Measurements from ENCODE around the gene TULP1. TPM values are rescaled to one million over a fixed set of nuclear protein-coding genes. Genes with fewer than 3 reads are reported as not detected.

TULP1 gene
- total RNA-seq, 2 donors from 2014 or later: not detected

- H3K9me3 Mint-ChIP-seq: no peaks in the 10 kb centered on the region
- DNase-seq (ENCODE audit: low spot score in 2 of 2) (no peak), ATAC-seq (peak in 1 of 2 donors; percentile 1)
- no peak overlapping the region for H3K27ac Mint-ChIP-seq
- no peaks in the 10 kb centered on the region for H3K36me3 Mint-ChIP-seq
These were observed 32.5 kb downstream of the TULP1 start for GRCh38 chr6:35480176-35480575.

- Mint-ChIP-seq H3K27ac (peak overlapping the region in 1 of 2 donors; percentile 87), H3K9me3 (no peaks in the 10 kb centered on the region)
These were observed 34.4 kb downstream of the TULP1 start for GRCh38 chr6:35478259-35478658.

GRCh38 chr6:35477551-35478179 is 35.0 kb downstream of the TULP1 start:
- Mint-ChIP-seq H3K27ac (peak overlapping the region in 1 of 2 donors; percentile 87), H3K36me3 (no peaks in the 10 kb centered on the region), H3K9me3 (no peaks in the 10 kb centered on the region)
- DNase-seq (ENCODE audit: low spot score in 2 of 2) (no peak), ATAC-seq (no peak)

More at GRCh38 chr6:35478259-35478658, 34.4 kb downstream of the TULP1 start:
- no peaks in the 10 kb centered on the region for H3K36me3 Mint-ChIP-seq
- ATAC-seq: peak in 1 of 2 donors; percentile 1
- DNase-seq (ENCODE audit: low spot score in 2 of 2): no peak

GRCh38 chr6:35477028-35477427 is 35.7 kb downstream of the TULP1 start:
- ATAC-seq (no peak), DNase-seq (ENCODE audit: low spot score in 2 of 2) (no peak)
- Mint-ChIP-seq H3K27ac (no peak overlapping the region), H3K9me3 (no peaks in the 10 kb centered on the region), H3K36me3 (peaks cover 0 to 5% of the 10 kb centered on the region in 2 donors)

- Mint-ChIP-seq H3K36me3 (peaks cover under 1 to 9% of the 10 kb centered on the region in 2 donors), H3K9me3 (no peaks in the 10 kb centered on the region), H3K27ac (peak overlapping the region in 1 of 2 donors; percentile 98)
- DNase-seq (ENCODE audit: low spot score in 2 of 2): no peak
- ATAC-seq: peak in 1 of 2 donors; percentile 19
These were observed 36.7 kb downstream of the TULP1 start for GRCh38 chr6:35476004-35476403.

- peak in 1 of 2 donors; percentile 3 for ATAC-seq
- Mint-ChIP-seq H3K9me3 (no peaks in the 10 kb centered on the region), H3K27ac (peak overlapping the region in 1 of 2 donors; percentile 98), H3K36me3 (peaks cover 5 to 14% of the 10 kb centered on the region in 2 donors)
- no peak for DNase-seq (ENCODE audit: low spot score in 2 of 2)
These were observed 37.1 kb downstream of the TULP1 start for GRCh38 chr6:35475573-35475972.

- peak; percentile 3 to 6 for ATAC-seq
- H3K36me3 Mint-ChIP-seq: peaks cover 10 to 19% of the 10 kb centered on the region in 2 donors
These were observed 37.6 kb downstream of the TULP1 start for GRCh38 chr6:35474942-35475570.

GRCh38 chr6:35474131-35474941 is 38.4 kb downstream of the TULP1 start:
- DNase-seq (ENCODE audit: low spot score in 2 of 2): peak in 1 of 2 donors; percentile 26
- H3K9me3 Mint-ChIP-seq: no peaks in the 10 kb centered on the region
- H3K36me3 Mint-ChIP-seq: peaks cover 18 to 26% of the 10 kb centered on the region in 2 donors
- peak overlapping the region; percentile 25 to 98 for H3K27ac Mint-ChIP-seq
- peak; percentile 9 to 21 for ATAC-seq

More at GRCh38 chr6:35474942-35475570, 37.6 kb downstream of the TULP1 start:
- H3K27ac Mint-ChIP-seq: peak overlapping the region in 1 of 2 donors; percentile 98
- no peak for DNase-seq (ENCODE audit: low spot score in 2 of 2)
- H3K9me3 Mint-ChIP-seq: no peaks in the 10 kb centered on the region

GRCh38 chr6:35473850-35474130 is 38.9 kb downstream of the TULP1 start:
- ATAC-seq (no peak), DNase-seq (ENCODE audit: low spot score in 2 of 2) (peak in 1 of 2 donors; percentile 25)
- Mint-ChIP-seq H3K9me3 (no peaks in the 10 kb centered on the region), H3K36me3 (peaks cover 23 to 31% of the 10 kb centered on the region in 2 donors), H3K27ac (peak overlapping the region in 1 of 2 donors; percentile 98)

- ATAC-seq (no peak), DNase-seq (ENCODE audit: low spot score in 2 of 2) (no peak)
- peaks cover 28 to 36% of the 10 kb centered on the region in 2 donors for H3K36me3 Mint-ChIP-seq
- no peaks in the 10 kb centered on the region for H3K9me3 Mint-ChIP-seq
- H3K27ac Mint-ChIP-seq: peak overlapping the region in 1 of 2 donors; percentile 98
These were observed 39.4 kb downstream of the TULP1 start for GRCh38 chr6:35473075-35473849.

GRCh38 chr6:35471836-35472345 is 40.8 kb downstream of the TULP1 start:
- DNase-seq (ENCODE audit: low spot score in 2 of 2) (no peak), ATAC-seq (no peak)
- Mint-ChIP-seq H3K27ac (peak overlapping the region; percentile 96 to 98), H3K9me3 (no peaks in the 10 kb centered on the region), H3K36me3 (peaks cover 36 to 37% of the 10 kb centered on the region in 2 donors)

- ATAC-seq: no peak
- Mint-ChIP-seq H3K9me3 (no peaks in the 10 kb centered on the region), H3K36me3 (peaks cover 37 to 39% of the 10 kb centered on the region in 2 donors), H3K27ac (peak overlapping the region; percentile 96 to 98)
- DNase-seq (ENCODE audit: low spot score in 2 of 2): no peak
These were observed 42.0 kb downstream of the TULP1 start for GRCh38 chr6:35470663-35471120.

- peak overlapping the region; percentile 96 to 98 for H3K27ac Mint-ChIP-seq
- no peaks in the 10 kb centered on the region for H3K9me3 Mint-ChIP-seq
- ATAC-seq (no peak), DNase-seq (ENCODE audit: low spot score in 2 of 2) (no peak)
- H3K36me3 Mint-ChIP-seq: peaks cover 37 to 39% of the 10 kb centered on the region in 2 donors
These were observed 42.7 kb downstream of the TULP1 start for GRCh38 chr6:35469751-35470662.

GRCh38 chr6:35468980-35469750 is 43.5 kb downstream of the TULP1 start:
- ATAC-seq: no peak
- no peak for DNase-seq (ENCODE audit: low spot score in 2 of 2)

More at GRCh38 chr6:35468980-35469750, 43.5 kb downstream of the TULP1 start:
- peak overlapping the region; percentile 96 to 98 for H3K27ac Mint-ChIP-seq
- peaks cover 37 to 39% of the 10 kb centered on the region in 2 donors for H3K36me3 Mint-ChIP-seq
- no peaks in the 10 kb centered on the region for H3K9me3 Mint-ChIP-seq

Measured in activated naive CD4-positive, alpha-beta T cell treated with anti-CD3 and anti-CD28 coated beads, Interleukin-2, amount 50 U/mL, for 72 hours (primary cell).